OCI-LY3 (cell line): ENCODE results near the gene PAIP2.

Source experiments
- H2AFZ ChIP-seq: fragments of 200-600, 300-600 bp; shearing (Covaris generic); 2 replicates; pipeline ENCODE4 v1.6.0; 2014; ENCODE audit warnings: antibody characterized with exemption, low read depth, low read length
- H3K27ac ChIP-seq: fragments of 200-600, 300-600 bp; sonication (generic); 2 replicates; pipeline ENCODE4 v1.5.1; 2014; ENCODE audit warnings: mild to moderate bottlenecking, low read length, moderate library complexity, mixed read lengths
- H3K27me3 ChIP-seq: fragments of 200-600, 300-600 bp; sonication (generic); 2 replicates; pipeline ENCODE4 v1.6.1; 2014; ENCODE audit warnings: low read depth, low read length, mixed read lengths
- H3K36me3 ChIP-seq: fragments of 200-600, 300-600 bp; sonication (generic); replicated peaks from 2 replicates; pipeline ENCODE3; 2014; ENCODE audit warnings: low read depth, low read length, mixed read lengths
- H3K4me1 ChIP-seq: fragments of 300-600, 200-600 bp; sonication (generic); 2 replicates; pipeline ENCODE4 v1.6.1; 2014; ENCODE audit warnings: low read length, mixed read lengths
- H3K4me2 ChIP-seq: fragments of 200-600, 300-600 bp; sonication (generic); 2 replicates; pipeline ENCODE4 v1.6.1; 2014; ENCODE audit warnings: low read length, mixed read lengths
- H3K4me3 ChIP-seq: fragments of 300-600, 200-600 bp; sonication (generic); 2 replicates; pipeline ENCODE4 v1.5.1; 2014; ENCODE audit warnings: antibody characterized with exemption, mild to moderate bottlenecking, low read length, moderate library complexity
- H3K79me2 ChIP-seq: fragments of 300-600, 200-600 bp; shearing (Covaris generic); 2 replicates; pipeline ENCODE4 v1.6.1; 2014; ENCODE audit warnings: mild to moderate bottlenecking, low read length, mixed read lengths
- H3K9ac ChIP-seq: fragments of 300-600, 200-600 bp; shearing (Covaris generic); 2 replicates; pipeline ENCODE4 v1.6.0; 2014; ENCODE audit warnings: mild to moderate bottlenecking, low read length, moderate library complexity
- H3K9me3 ChIP-seq: fragments of 200-600, 300-600 bp; shearing (Covaris generic); 2 replicates; pipeline ENCODE4 v1.6.1; 2014; ENCODE audit warnings: low read length, mixed read lengths; ENCODE audit not compliant: insufficient read depth
- H4K20me1 ChIP-seq: fragments of 200-600, 300-600 bp; sonication (generic); 2 replicates; pipeline ENCODE4 v1.6.1; 2016; ENCODE audit warnings: low read length, mixed read lengths; ENCODE audit not compliant: insufficient read depth
- EZH2phosphoT487 ChIP-seq: fragments of 200-600 bp; shearing (Covaris generic); IDR thresholded peaks from 2 replicates; pipeline ENCODE4 v1.6.1; 2018; ENCODE audit warnings: antibody characterized with exemption, mixed run types, low read depth
- TF ChIP-seq, protein P1 (sequence below): fragments of 200-600, 300-600 bp; sonication (generic); IDR thresholded peaks from 2 replicates; pipeline ENCODE4 v1.5.1; 2014; ENCODE audit warnings: antibody characterized with exemption, low read length, low read depth

Gene PAIP2

DNA sequence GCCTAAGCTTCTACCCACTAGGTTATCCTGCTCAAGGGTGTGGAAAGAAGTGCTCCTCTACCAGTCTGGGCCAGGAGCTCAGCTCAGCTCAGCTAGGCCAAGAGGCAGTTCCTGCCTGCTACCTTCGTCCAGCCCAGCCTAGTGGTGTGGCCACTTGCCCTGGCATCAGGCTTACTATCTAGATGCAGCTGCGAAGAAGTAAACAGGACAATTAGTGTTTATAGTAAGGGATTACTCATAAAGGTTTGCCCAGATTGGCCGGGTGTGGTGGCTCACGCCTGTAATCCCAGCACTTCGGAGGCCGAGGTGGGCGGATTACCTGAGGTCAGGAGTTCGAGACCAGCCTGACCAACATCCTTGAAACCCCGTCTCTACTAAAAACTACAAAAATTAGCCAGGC, 75.0 kb downstream of the PAIP2 start:
- H3K9ac ChIP-seq: no peak overlapping the region
- no peaks in the 10 kb centered on the region for H3K36me3 ChIP-seq
- H3K4me1 ChIP-seq: no peaks in the 10 kb centered on the region
- no peaks in the 10 kb centered on the region for H3K79me2 ChIP-seq
- no peak overlapping the region for H2AFZ ChIP-seq
- no peak overlapping the region for H3K4me2 ChIP-seq
- no peaks in the 10 kb centered on the region for H3K27me3 ChIP-seq
- no peaks in the 10 kb centered on the region for H4K20me1 ChIP-seq
- no peaks in the 10 kb centered on the region for H3K9me3 ChIP-seq
- no peak overlapping the region for H3K27ac ChIP-seq
- H3K4me3 ChIP-seq: no peak overlapping the region
- TF ChIP-seq, protein P1, sequence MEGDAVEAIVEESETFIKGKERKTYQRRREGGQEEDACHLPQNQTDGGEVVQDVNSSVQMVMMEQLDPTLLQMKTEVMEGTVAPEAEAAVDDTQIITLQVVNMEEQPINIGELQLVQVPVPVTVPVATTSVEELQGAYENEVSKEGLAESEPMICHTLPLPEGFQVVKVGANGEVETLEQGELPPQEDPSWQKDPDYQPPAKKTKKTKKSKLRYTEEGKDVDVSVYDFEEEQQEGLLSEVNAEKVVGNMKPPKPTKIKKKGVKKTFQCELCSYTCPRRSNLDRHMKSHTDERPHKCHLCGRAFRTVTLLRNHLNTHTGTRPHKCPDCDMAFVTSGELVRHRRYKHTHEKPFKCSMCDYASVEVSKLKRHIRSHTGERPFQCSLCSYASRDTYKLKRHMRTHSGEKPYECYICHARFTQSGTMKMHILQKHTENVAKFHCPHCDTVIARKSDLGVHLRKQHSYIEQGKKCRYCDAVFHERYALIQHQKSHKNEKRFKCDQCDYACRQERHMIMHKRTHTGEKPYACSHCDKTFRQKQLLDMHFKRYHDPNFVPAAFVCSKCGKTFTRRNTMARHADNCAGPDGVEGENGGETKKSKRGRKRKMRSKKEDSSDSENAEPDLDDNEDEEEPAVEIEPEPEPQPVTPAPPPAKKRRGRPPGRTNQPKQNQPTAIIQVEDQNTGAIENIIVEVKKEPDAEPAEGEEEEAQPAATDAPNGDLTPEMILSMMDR: no peak
- no peak for TF ChIP-seq EZH2phosphoT487

DNA sequence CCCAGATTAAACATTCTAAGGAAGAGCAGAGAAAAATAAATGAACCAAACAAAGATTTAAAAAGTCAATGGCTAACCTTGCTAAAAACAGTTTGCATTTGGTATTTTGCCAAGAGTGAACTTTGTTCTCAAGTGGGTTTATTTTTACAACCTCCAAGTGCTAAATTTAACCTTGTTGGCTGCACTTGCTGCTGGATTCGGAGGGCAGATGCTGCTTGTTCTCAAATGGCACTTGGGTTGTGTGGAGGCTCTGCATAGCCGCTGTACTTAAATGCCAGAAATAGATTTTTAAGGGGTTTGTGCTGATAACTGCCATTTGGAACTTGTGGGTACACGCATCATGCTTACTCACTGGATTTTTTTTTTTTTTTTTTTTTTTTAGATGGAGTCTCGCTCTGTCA, 75.6 kb downstream of the PAIP2 start:
- Histone ChIP-seq H3K4me1 (no peaks in the 10 kb centered on the region), H3K79me2 (no peaks in the 10 kb centered on the region), H3K27me3 (no peaks in the 10 kb centered on the region), H4K20me1 (no peaks in the 10 kb centered on the region), H3K9ac (no peak overlapping the region), H2AFZ (no peak overlapping the region), H3K4me3 (no peak overlapping the region), H3K36me3 (no peaks in the 10 kb centered on the region), H3K27ac (no peak overlapping the region), H3K9me3 (no peaks in the 10 kb centered on the region), H3K4me2 (no peak overlapping the region)
- TF ChIP-seq, protein P1: no peak

DNA sequence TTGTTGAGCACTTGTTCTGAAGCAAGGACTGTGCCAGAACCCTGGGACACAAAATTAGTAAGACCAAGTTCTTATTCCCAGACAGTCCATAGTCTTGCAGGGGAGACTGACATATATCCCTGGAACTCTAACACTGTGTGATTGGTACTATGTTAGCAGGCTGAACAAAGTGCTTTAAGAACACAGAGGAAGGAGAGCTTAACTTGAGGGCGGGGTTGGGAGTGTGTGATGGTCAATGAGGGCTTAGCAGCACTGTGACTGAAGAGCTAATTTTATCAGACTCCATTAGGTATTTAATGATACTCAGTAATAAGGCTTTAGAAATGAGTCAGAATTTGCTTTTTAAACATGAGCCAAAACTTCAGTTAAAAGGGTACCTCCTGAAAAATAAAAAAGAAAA, 77.1 kb downstream of the PAIP2 start:
- Histone ChIP-seq H3K27me3 (no peaks in the 10 kb centered on the region), H3K9me3 (no peaks in the 10 kb centered on the region), H3K4me3 (no peak overlapping the region), H3K4me2 (no peak overlapping the region), H3K79me2 (no peaks in the 10 kb centered on the region), H3K36me3 (no peaks in the 10 kb centered on the region), H4K20me1 (no peaks in the 10 kb centered on the region), H3K27ac (no peak overlapping the region), H3K4me1 (0 out of 2 replicates have a peak, but pooled peaks cover 2% of the 10 kb centered on the region), H2AFZ (no peak overlapping the region), H3K9ac (no peak overlapping the region)
- TF ChIP-seq EZH2phosphoT487: no peak
- TF ChIP-seq, protein P1: no peak
